HepG2 (cell line): ENCODE measurements around the gene INO80C. TPM values are rescaled to one million over a fixed set of nuclear protein-coding genes. Genes with fewer than 3 reads are reported as not detected.

Experiments used
- GMEB1 ChIP-seq: sonication (generic); formaldehyde crosslinking; IDR thresholded peaks from 2 replicates; pipeline ENCODE4 v1.5.1; 2020; ENCODE audit warnings: missing genetic modification reagents, mild to moderate bottlenecking, borderline replicate concordance
- IKZF4 ChIP-seq: sonication (generic); formaldehyde crosslinking; IDR thresholded peaks from 2 replicates; pipeline ENCODE4 v1.5.1; 2020; ENCODE audit warnings: borderline replicate concordance, mild to moderate bottlenecking, low read depth, missing genetic modification reagents; ENCODE audit errors: not compliant biosample characterization
- KDM5A ChIP-seq: fragments of 200-600 bp; sonication (generic); IDR thresholded peaks from 2 replicates; pipeline ENCODE4 v1.7.0; 2018; ENCODE audit warnings: antibody characterized with exemption, mild to moderate bottlenecking, low read length, borderline replicate concordance
- KLF16 ChIP-seq, 2 experiments: sonication (generic) in 1 of 2; formaldehyde crosslinking in 1 of 2; IDR thresholded peaks; 2 replicates each; pipeline versions ENCODE4 v1.6.1 to v1.8.0; 2016 to 2023; ENCODE audit warnings: missing genetic modification reagents in 2 of 2, missing compliant biosample characterization in 1 of 2
- MIXL1 ChIP-seq: IDR thresholded peaks from 2 replicates; pipeline ENCODE4 v1.6.1; 2016
- MLLT10 ChIP-seq: sonication (generic); formaldehyde crosslinking; IDR thresholded peaks from 2 replicates; pipeline ENCODE4 v1.4.0; 2020; ENCODE audit warnings: missing genetic modification reagents
- MXD3 ChIP-seq: IDR thresholded peaks from 2 replicates; pipeline ENCODE4 v1.6.1; 2016; ENCODE audit warnings: mild to moderate bottlenecking, missing biosample characterization, missing genetic modification reagents
- PHF5A ChIP-seq: IDR thresholded peaks from one replicate; pipeline ENCODE4 v1.6.1; 2018; ENCODE audit warnings: low read depth, missing genetic modification reagents; ENCODE audit not compliant: unreplicated experiment
- RBAK ChIP-seq: sonication (generic); formaldehyde crosslinking; IDR thresholded peaks from 2 replicates; pipeline ENCODE4 v1.5.1; 2020; ENCODE audit warnings: mild to moderate bottlenecking, missing genetic modification reagents
- RXRB ChIP-seq: IDR thresholded peaks from 2 replicates; pipeline ENCODE4 v1.6.1; 2016; ENCODE audit warnings: borderline replicate concordance, missing genetic modification reagents, missing compliant biosample characterization
- SNAPC5 ChIP-seq: sonication (generic); formaldehyde crosslinking; IDR thresholded peaks from 2 replicates; pipeline ENCODE4 v1.8.1; 2023; ENCODE audit warnings: mild to moderate bottlenecking, missing genetic modification reagents, borderline replicate concordance
- SP140L ChIP-seq: sonication (generic); formaldehyde crosslinking; IDR thresholded peaks from 2 replicates; pipeline ENCODE4 v1.4.0; 2020; ENCODE audit warnings: missing genetic modification reagents, borderline replicate concordance
- SP2 ChIP-seq: sonication (generic); formaldehyde crosslinking; IDR thresholded peaks from 2 replicates; pipeline ENCODE4 v1.5.1; 2020; ENCODE audit warnings: mild to moderate bottlenecking, missing genetic modification reagents
- THYN1 ChIP-seq: sonication (generic); formaldehyde crosslinking; IDR thresholded peaks from 2 replicates; pipeline ENCODE4 v1.8.1; 2023; ENCODE audit warnings: low read depth, mild to moderate bottlenecking, moderate library complexity, missing genetic modification reagents, borderline replicate concordance
- ZNF101 ChIP-seq: sonication (generic); formaldehyde crosslinking; IDR thresholded peaks from 2 replicates; pipeline ENCODE4 v1.4.0; 2020; ENCODE audit warnings: mild to moderate bottlenecking, low read depth, missing genetic modification reagents, borderline replicate concordance
- ZNF232 ChIP-seq: sonication (generic); formaldehyde crosslinking; IDR thresholded peaks from 2 replicates; pipeline ENCODE4 v1.4.0; 2020; ENCODE audit warnings: missing genetic modification reagents, borderline replicate concordance
- ZNF326 ChIP-seq: sonication (generic); formaldehyde crosslinking; IDR thresholded peaks from 2 replicates; pipeline ENCODE4 v1.4.0; 2020; ENCODE audit warnings: missing genetic modification reagents, borderline replicate concordance
- ZNF430 ChIP-seq: sonication (generic); formaldehyde crosslinking; IDR thresholded peaks from 2 replicates; pipeline ENCODE4 v1.9.0; 2021; ENCODE audit warnings: mild to moderate bottlenecking, missing genetic modification reagents
- ZNF446 ChIP-seq: sonication (generic); formaldehyde crosslinking; IDR thresholded peaks from 2 replicates; pipeline ENCODE4 v1.5.0; 2020; ENCODE audit warnings: mild to moderate bottlenecking, missing genetic modification reagents
- ZNF562 ChIP-seq: sonication (generic); formaldehyde crosslinking; IDR thresholded peaks from 2 replicates; pipeline ENCODE4 v1.8.0; 2022; ENCODE audit warnings: missing genetic modification reagents, borderline replicate concordance
- ZNF615 ChIP-seq: sonication (generic); formaldehyde crosslinking; IDR thresholded peaks from 2 replicates; pipeline ENCODE4 v1.5.0; 2020; ENCODE audit warnings: mild to moderate bottlenecking, missing genetic modification reagents, borderline replicate concordance
- ZNF777 ChIP-seq: sonication (generic); formaldehyde crosslinking; IDR thresholded peaks from 2 replicates; pipeline ENCODE4 v1.4.0; 2020; ENCODE audit warnings: missing genetic modification reagents
- ZXDC ChIP-seq: sonication (generic); formaldehyde crosslinking; IDR thresholded peaks from 2 replicates; pipeline ENCODE4 v1.5.0; 2020; ENCODE audit warnings: mild to moderate bottlenecking, missing genetic modification reagents
- polyA plus RNA-seq, 8 experiments: library from polyadenylated mRNA; depleted of rRNA in 3 of 8; stranded (reverse) in 7 of 8; unstranded in 1 of 8; fragments of >200 nt; fragmentation: Illumina TruSeq in 4 of 8; extraction: Trizol in 4 of 8; gene quantifications; 2 replicates each; pipeline versions ENCODE4 v1.2.1 to v1.2.3, GENCODE V29; 2011 to 2016; ENCODE audit warnings: low read depth in 4 of 8, missing spikeins in 1 of 8, mixed read lengths in 1 of 8; ENCODE audit not compliant: insufficient read depth in 1 of 8
- total RNA-seq, 5 experiments: library from RNA; depleted of rRNA; stranded (reverse); fragments of >200 nt; fragmentation: Illumina TruSeq; extraction: Trizol; gene quantifications; 2 replicates each; pipeline ENCODE4 v1.2.3, GENCODE V29; 2016; ENCODE audit warnings: low read depth in 1 of 5

INO80C gene
- total and polyA plus RNA-seq, 2 of the 13 experiments (the other 11 are each of a cell fraction or from before 2014, with no cell fraction given) = 8.2 to 15.4 TPM

GRCh38 chr18:35458677-35459441 lies 38.9 kb downstream of the INO80C start (continued):
- TF ChIP-seq GMEB1 (no peak), IKZF4 (CRISPR knock-in tag) (no peak), MLLT10 (CRISPR knock-in tag) (no peak), RXRB (CRISPR knock-in tag) (peak; percentile 73), ZNF101 (CRISPR knock-in tag) (no peak), ZNF562 (CRISPR knock-in tag) (no peak), ZNF777 (CRISPR knock-in tag) (no peak), ZNF430 (CRISPR knock-in tag) (peak; percentile 91), SP140L (CRISPR knock-in tag) (no peak), SNAPC5 (no peak), SP2 (CRISPR knock-in tag) (no peak), ZXDC (no peak), KDM5A (no peak), RBAK (CRISPR knock-in tag) (0 out of 2 replicates have a peak, but pooled peaks have one; percentile 66), ZNF446 (CRISPR knock-in tag) (no peak), MIXL1 (CRISPR knock-in tag) (peak; percentile 73), MXD3 (no peak), KLF16 (CRISPR knock-in tag; IDR thresholded peaks at IDR 0.05) (no peak), ZNF232 (CRISPR knock-in tag) (no peak), PHF5A (CRISPR knock-in tag) (no peak), THYN1 (CRISPR knock-in tag) (no peak), ZNF326 (CRISPR knock-in tag) (no peak), ZNF615 (no peak)
